GM12873 (cell line): ENCODE data around the gene FOXP1.

Source experiments
- CTCF ChIP-seq: IDR thresholded peaks from 2 replicates; pipeline ENCODE4 v1.5.1; 2012; ENCODE audit warnings: low read depth, mild to moderate bottlenecking, moderate library complexity, low read length, control low read depth; ENCODE audit not compliant: insufficient read depth; ENCODE audit errors: missing control alignments

Gene FOXP1

GRCh38 chr3:71030748-71031147 is 552.8 kb downstream of the FOXP1 start:
- TF ChIP-seq CTCF: no peak

- no peak for TF ChIP-seq CTCF
These were observed 553.8 kb downstream of the FOXP1 start for GRCh38 chr3:71029770-71030169.

GRCh38 chr3:71028802-71029201 is 554.7 kb downstream of the FOXP1 start:
- TF ChIP-seq CTCF: no peak

DNA sequence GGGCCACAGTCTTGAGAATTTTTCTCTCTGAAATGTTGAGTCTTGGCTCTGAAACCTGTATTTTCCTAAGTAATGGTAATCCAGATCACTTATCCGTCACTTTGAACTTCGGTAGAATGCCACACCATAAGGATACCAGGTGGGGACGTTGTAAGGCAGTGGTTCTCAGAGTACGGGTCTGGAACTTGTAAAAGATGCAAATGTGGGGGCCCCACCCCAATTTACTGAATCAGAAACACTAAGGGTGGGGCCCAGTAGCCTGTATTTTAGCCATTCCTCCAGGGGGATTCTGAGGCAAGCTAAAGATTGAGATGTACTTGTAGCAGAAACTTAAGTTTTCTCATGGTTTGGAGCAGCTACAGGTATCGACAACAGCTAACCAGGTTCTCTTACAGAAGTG is 555.3 kb downstream of the FOXP1 start:
- no peak for TF ChIP-seq CTCF

GRCh38 chr3:71026634-71027578 is 556.6 kb downstream of the FOXP1 start:
- no peak for TF ChIP-seq CTCF

DNA sequence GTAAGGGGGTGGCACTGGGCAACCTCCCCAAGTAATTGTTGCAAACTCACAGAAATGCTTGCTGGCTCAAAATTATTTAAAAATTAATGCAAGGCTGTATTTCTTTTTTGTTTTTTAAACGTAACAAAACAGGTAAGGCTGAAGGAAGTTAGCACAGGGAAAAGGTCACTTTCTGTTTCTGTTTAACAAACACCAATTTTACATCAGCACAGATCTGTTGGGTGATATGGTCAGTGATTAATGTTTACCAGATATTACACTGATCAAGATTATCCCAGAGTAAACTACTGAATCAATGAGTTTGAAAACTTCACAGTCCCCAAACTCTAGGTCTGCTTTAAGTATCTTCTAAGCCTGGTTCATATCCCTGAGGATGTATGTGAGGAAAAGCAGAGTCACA is 558.0 kb downstream of the FOXP1 start:
- no peak for TF ChIP-seq CTCF

GRCh38 chr3:71025010-71025409 is 558.5 kb downstream of the FOXP1 start:
- TF ChIP-seq CTCF: no peak
